ENCODE data around the gene KRTAP25-1. TPM values are rescaled to one million over a fixed set of nuclear protein-coding genes. Genes with fewer than 3 reads are reported as not detected.

The KRTAP25-1 gene
- total RNA-seq, 1 donor = not detected

DNA sequence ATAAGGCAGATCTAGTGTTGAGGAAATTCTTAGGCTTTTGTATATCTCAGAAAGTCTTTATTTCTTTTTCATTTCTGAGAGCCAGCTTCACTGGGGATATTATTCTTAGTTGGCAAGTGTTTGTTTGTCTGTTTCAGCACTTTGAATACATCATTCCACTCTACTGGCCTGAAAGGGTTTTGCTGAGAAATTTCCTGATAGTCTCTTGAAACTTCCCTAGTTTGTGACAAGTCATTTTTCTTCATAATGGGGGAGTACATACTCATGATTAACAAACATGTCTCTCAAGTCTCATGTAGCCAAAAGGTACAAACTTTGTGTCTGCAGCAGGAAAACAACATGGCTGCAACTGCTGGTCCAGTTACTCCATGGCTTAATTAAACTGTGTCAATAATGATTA lies 37.1 kb upstream of the KRTAP25-1 start:
- no peaks in the 10 kb centered on the region for H4K20me1 ChIP-seq (ENCODE audit: insufficient read depth, low read length)
- H2AFZ ChIP-seq (ENCODE audit: low read length) = no peak overlapping the region
- H3K27me3 ChIP-seq (ENCODE audit: insufficient read depth, low read length) = no peaks in the 10 kb centered on the region
- no peak overlapping the region for H3K4me3 ChIP-seq (ENCODE audit: insufficient read depth, low read length)
- H3K4me1 ChIP-seq (ENCODE audit: insufficient read depth, low read length) = no peaks in the 10 kb centered on the region
- no peaks in the 10 kb centered on the region for H3K36me3 ChIP-seq (ENCODE audit: insufficient read depth, low read length)
- no peak overlapping the region for H3K27ac ChIP-seq (ENCODE audit: low read depth, low read length)
- no peaks in the 10 kb centered on the region for H3K9me3 ChIP-seq (ENCODE audit: low read depth, low read length)
- DNase-seq (ENCODE audit: insufficient read length, low spot score, missing footprints) = no peak
- H3K4me2 ChIP-seq (ENCODE audit: insufficient read depth, low read length) = no peak overlapping the region
- no peaks in the 10 kb centered on the region for H3K79me2 ChIP-seq (ENCODE audit: insufficient read depth, low read length)
- TF ChIP-seq, protein P1, sequence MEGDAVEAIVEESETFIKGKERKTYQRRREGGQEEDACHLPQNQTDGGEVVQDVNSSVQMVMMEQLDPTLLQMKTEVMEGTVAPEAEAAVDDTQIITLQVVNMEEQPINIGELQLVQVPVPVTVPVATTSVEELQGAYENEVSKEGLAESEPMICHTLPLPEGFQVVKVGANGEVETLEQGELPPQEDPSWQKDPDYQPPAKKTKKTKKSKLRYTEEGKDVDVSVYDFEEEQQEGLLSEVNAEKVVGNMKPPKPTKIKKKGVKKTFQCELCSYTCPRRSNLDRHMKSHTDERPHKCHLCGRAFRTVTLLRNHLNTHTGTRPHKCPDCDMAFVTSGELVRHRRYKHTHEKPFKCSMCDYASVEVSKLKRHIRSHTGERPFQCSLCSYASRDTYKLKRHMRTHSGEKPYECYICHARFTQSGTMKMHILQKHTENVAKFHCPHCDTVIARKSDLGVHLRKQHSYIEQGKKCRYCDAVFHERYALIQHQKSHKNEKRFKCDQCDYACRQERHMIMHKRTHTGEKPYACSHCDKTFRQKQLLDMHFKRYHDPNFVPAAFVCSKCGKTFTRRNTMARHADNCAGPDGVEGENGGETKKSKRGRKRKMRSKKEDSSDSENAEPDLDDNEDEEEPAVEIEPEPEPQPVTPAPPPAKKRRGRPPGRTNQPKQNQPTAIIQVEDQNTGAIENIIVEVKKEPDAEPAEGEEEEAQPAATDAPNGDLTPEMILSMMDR (IDR thresholded peaks at IDR 0.05; ENCODE audit: extremely low read depth, low read depth, low read length) = no peak

DNA sequence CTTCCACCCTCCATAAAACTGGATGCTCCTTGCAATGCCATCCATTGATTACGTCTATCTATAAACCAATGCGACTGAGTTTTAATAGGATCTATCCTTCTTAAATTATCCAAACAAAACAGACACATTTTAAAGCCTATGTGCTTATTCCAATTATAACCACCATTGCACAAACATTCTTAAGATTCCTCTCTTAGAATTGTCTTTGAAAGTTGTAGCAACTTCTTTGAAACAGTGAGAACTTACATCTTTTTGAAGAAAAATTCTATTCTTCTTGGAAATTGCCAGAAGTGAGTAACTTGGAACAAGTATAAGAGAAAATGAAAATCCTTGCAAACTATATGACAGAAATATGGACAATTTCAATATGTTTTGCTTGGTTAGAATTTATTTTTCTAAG lies 30.9 kb upstream of the KRTAP25-1 start, which contains the start of gene KRTAP26-1:
Gene KRTAP26-1, minus strand, starts transcription at position 101 of the 400 bp plus-strand sequence. CDS start 280 bp downstream, outside the sequence.
- H3K36me3 ChIP-seq (ENCODE audit: insufficient read depth, low read length) = no peaks in the 10 kb centered on the region
- H3K79me2 ChIP-seq (ENCODE audit: insufficient read depth, low read length) = no peaks in the 10 kb centered on the region
- no peak within 1 kb of the TSS for H3K4me3 ChIP-seq (ENCODE audit: insufficient read depth, low read length)
- no peak for DNase-seq (ENCODE audit: insufficient read length, low spot score, missing footprints)
- no peaks in the 10 kb centered on the region for H3K9me3 ChIP-seq (ENCODE audit: low read depth, low read length)
- no peak within 1 kb of the TSS for H3K27ac ChIP-seq (ENCODE audit: low read depth, low read length)
- no peaks in the 10 kb centered on the region for H3K4me1 ChIP-seq (ENCODE audit: insufficient read depth, low read length)
- TF ChIP-seq, protein P1 (IDR thresholded peaks at IDR 0.05; ENCODE audit: extremely low read depth, low read depth, low read length) = no peak
- H2AFZ ChIP-seq (ENCODE audit: low read length) = no peak within 1 kb of the TSS
- no peak within 1 kb of the TSS for H3K4me2 ChIP-seq (ENCODE audit: insufficient read depth, low read length)
- no peaks in the 10 kb centered on the region for H4K20me1 ChIP-seq (ENCODE audit: insufficient read depth, low read length)
- H3K27me3 ChIP-seq (ENCODE audit: insufficient read depth, low read length) = no peaks in the 10 kb centered on the region

DNA sequence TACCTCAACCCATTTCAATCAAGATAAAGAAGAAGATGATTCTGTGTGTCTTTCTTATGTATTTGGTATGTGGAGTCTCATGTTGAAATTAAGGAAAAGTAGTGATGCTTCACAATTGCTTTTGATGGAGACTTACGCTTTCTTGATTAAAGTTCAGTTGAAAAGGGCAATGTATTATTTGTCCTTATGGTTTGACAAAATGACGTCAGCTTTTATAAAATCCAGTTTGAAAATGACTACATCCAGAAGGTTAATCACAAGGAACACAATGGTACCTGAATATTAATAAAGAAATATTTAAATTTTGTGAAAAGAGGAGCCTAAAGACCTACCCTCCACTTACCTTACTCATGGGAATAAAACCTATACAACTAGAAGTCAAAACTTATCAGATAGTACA lies 26.4 kb upstream of the KRTAP25-1 start:
- Histone ChIP-seq H3K9me3 (ENCODE audit: low read depth, low read length) (no peaks in the 10 kb centered on the region), H3K4me3 (ENCODE audit: insufficient read depth, low read length) (no peak overlapping the region), H3K4me1 (ENCODE audit: insufficient read depth, low read length) (no peaks in the 10 kb centered on the region), H2AFZ (ENCODE audit: low read length) (no peak overlapping the region), H3K27me3 (ENCODE audit: insufficient read depth, low read length) (no peaks in the 10 kb centered on the region), H3K27ac (ENCODE audit: low read depth, low read length) (no peak overlapping the region), H3K36me3 (ENCODE audit: insufficient read depth, low read length) (no peaks in the 10 kb centered on the region), H3K4me2 (ENCODE audit: insufficient read depth, low read length) (no peak overlapping the region), H4K20me1 (ENCODE audit: insufficient read depth, low read length) (no peaks in the 10 kb centered on the region), H3K79me2 (ENCODE audit: insufficient read depth, low read length) (no peaks in the 10 kb centered on the region)
- TF ChIP-seq, protein P1 (IDR thresholded peaks at IDR 0.05; ENCODE audit: extremely low read depth, low read depth, low read length) = no peak
- DNase-seq (ENCODE audit: insufficient read length, low spot score, missing footprints) = no peak

GRCh38 chr21:30306884-30307283 lies 17.6 kb upstream of the KRTAP25-1 start:
- no peaks in the 10 kb centered on the region for H3K79me2 ChIP-seq (ENCODE audit: insufficient read depth, low read length)
- no peaks in the 10 kb centered on the region for H4K20me1 ChIP-seq (ENCODE audit: insufficient read depth, low read length)
- H3K27ac ChIP-seq (ENCODE audit: low read depth, low read length) = no peak overlapping the region
- no peak overlapping the region for H3K4me3 ChIP-seq (ENCODE audit: insufficient read depth, low read length)
- H3K9me3 ChIP-seq (ENCODE audit: low read depth, low read length) = no peaks in the 10 kb centered on the region
- H3K27me3 ChIP-seq (ENCODE audit: insufficient read depth, low read length) = no peaks in the 10 kb centered on the region
- no peaks in the 10 kb centered on the region for H3K36me3 ChIP-seq (ENCODE audit: insufficient read depth, low read length)
- no peak overlapping the region for H3K4me2 ChIP-seq (ENCODE audit: insufficient read depth, low read length)
- DNase-seq (ENCODE audit: insufficient read length, low spot score, missing footprints) = no peak
- H2AFZ ChIP-seq (ENCODE audit: low read length) = no peak overlapping the region
- TF ChIP-seq, protein P1 (IDR thresholded peaks at IDR 0.05; ENCODE audit: extremely low read depth, low read depth, low read length) = no peak
- no peaks in the 10 kb centered on the region for H3K4me1 ChIP-seq (ENCODE audit: insufficient read depth, low read length)

All from osteoblast (primary cell).